ENCODE measurements around the gene CPA4. TPM values are rescaled to one million over a fixed set of nuclear protein-coding genes. Genes with fewer than 3 reads are reported as not detected.

CPA4 gene
- total and polyA plus RNA-seq, 2 experiments from 2014 or later: 1.1 to 3.3 TPM

DNA sequence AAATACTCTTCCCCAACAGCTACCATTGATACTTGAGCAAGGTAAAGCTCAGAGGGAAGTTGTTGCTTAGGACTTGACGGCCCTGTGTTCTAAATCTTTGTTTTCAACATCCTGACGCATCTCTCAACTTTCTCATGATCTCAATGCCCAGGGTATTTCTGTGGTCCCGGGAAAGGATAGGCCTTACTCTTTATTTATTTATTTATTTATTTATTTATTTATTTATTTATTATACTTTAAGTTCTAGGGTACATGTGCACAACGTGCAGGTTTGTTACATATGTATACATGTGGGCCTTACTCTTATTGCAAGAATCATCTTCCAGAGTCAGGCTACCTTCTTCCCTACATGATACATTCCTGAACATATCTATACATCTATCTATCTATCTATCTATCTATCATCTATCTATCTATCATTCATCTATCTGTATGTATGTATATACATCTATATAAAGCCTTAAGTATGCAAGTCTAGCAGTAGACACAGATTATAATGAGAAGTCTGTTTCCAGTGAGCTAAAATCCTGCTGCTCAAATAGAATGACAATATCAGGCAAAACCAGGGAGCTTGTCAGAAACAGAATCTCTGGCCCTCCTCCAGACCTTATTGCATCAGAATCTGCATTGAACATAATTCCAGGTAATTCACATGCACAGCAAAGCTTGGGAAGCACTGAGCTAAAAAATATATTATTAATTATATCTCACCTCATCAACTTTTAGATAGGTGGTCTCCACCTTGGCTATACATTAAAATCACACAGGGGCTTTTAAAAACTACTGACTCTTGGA, 39.5 kb downstream of the CPA4 start:
- 98% methylated on average over 4 of the region's 4 CpGs for WGBS (ENCODE audit: low lambda C conversion rate, missing lambda C conversion rate)

DNA sequence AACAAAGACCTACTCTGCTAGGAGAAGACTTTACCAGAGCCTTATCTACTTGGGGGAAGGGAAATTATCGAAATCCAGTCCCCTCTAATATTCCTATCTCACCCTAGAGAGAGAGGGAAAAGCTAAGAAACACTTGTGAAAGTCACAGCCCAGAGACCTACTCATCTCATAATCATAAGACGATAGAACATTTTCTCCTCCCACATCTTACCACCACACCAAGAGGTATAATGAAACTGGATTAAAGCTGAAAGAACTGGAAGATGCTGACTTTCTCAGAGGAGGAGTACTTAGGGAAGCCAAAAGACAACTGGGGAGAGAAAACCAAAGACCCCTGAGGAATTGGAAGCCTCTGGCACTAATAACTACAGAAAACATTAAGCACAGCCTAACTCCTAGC, 40.9 kb downstream of the CPA4 start:
- no peaks in the 10 kb centered on the region for H3K9me2 ChIP-seq (replicated peaks; ENCODE audit: insufficient read depth)
- H3K9me3 ChIP-seq (ENCODE audit: low read depth): no peaks in the 10 kb centered on the region
- no peaks in the 10 kb centered on the region for H3K79me2 ChIP-seq
- WGBS (ENCODE audit: low lambda C conversion rate, missing lambda C conversion rate): 91% methylated on average over 2 of the region's 2 CpGs
- no peak for DNase-seq (ENCODE audit: low spot score)
- H3K4me3 ChIP-seq: no peak overlapping the region
- no peak overlapping the region for H3K4me2 ChIP-seq
- H3K27me3 ChIP-seq: no peaks in the 10 kb centered on the region
- no peaks in the 10 kb centered on the region for H3K36me3 ChIP-seq (replicated peaks; ENCODE audit: insufficient read depth, low read depth)
- H4K20me1 ChIP-seq (ENCODE audit: insufficient read depth, poor library complexity, severe bottlenecking): no peaks in the 10 kb centered on the region
- no peak overlapping the region for H3K27ac ChIP-seq
- H2AFZ ChIP-seq: no peak overlapping the region
- TF ChIP-seq EZH2 (IDR thresholded peaks at IDR 0.05; ENCODE audit: borderline replicate concordance): no peak
- TF ChIP-seq, protein P1, sequence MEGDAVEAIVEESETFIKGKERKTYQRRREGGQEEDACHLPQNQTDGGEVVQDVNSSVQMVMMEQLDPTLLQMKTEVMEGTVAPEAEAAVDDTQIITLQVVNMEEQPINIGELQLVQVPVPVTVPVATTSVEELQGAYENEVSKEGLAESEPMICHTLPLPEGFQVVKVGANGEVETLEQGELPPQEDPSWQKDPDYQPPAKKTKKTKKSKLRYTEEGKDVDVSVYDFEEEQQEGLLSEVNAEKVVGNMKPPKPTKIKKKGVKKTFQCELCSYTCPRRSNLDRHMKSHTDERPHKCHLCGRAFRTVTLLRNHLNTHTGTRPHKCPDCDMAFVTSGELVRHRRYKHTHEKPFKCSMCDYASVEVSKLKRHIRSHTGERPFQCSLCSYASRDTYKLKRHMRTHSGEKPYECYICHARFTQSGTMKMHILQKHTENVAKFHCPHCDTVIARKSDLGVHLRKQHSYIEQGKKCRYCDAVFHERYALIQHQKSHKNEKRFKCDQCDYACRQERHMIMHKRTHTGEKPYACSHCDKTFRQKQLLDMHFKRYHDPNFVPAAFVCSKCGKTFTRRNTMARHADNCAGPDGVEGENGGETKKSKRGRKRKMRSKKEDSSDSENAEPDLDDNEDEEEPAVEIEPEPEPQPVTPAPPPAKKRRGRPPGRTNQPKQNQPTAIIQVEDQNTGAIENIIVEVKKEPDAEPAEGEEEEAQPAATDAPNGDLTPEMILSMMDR (IDR thresholded peaks at IDR 0.05; ENCODE audit: poor library complexity): no peak
- TF ChIP-seq EZH2phosphoT487 (IDR thresholded peaks at IDR 0.05; ENCODE audit: low read depth, severe bottlenecking, unreplicated experiment): no peak
- H3K4me1 ChIP-seq (ENCODE audit: insufficient read depth): peaks cover 4% of the 10 kb centered on the region

More for the DNA sequence above, 39.5 kb downstream of the CPA4 start:
- H2AFZ ChIP-seq: no peak overlapping the region
- H3K79me2 ChIP-seq: no peaks in the 10 kb centered on the region
- no peaks in the 10 kb centered on the region for H3K9me2 ChIP-seq (replicated peaks; ENCODE audit: insufficient read depth)
- H4K20me1 ChIP-seq (ENCODE audit: insufficient read depth, poor library complexity, severe bottlenecking): no peaks in the 10 kb centered on the region
- H3K4me3 ChIP-seq: no peak overlapping the region
- no peak overlapping the region for H3K4me2 ChIP-seq
- H3K4me1 ChIP-seq (ENCODE audit: insufficient read depth): peaks cover 4% of the 10 kb centered on the region
- TF ChIP-seq, protein P1 (IDR thresholded peaks at IDR 0.05; ENCODE audit: poor library complexity): no peak
- TF ChIP-seq EZH2 (IDR thresholded peaks at IDR 0.05; ENCODE audit: borderline replicate concordance) (no peak), EZH2phosphoT487 (IDR thresholded peaks at IDR 0.05; ENCODE audit: low read depth, severe bottlenecking, unreplicated experiment) (no peak)
- no peaks in the 10 kb centered on the region for H3K36me3 ChIP-seq (replicated peaks; ENCODE audit: insufficient read depth, low read depth)
- no peak for DNase-seq (ENCODE audit: low spot score)
- no peaks in the 10 kb centered on the region for H3K27me3 ChIP-seq
- no peaks in the 10 kb centered on the region for H3K9me3 ChIP-seq (ENCODE audit: low read depth)
- H3K27ac ChIP-seq: no peak overlapping the region

GRCh38 chr7:130334274-130334673, 41.3 kb downstream of the CPA4 start:
- H3K79me2 ChIP-seq: no peaks in the 10 kb centered on the region
- H3K4me2 ChIP-seq: no peak overlapping the region
- H3K27me3 ChIP-seq: no peaks in the 10 kb centered on the region
- H3K36me3 ChIP-seq (replicated peaks; ENCODE audit: insufficient read depth, low read depth): no peaks in the 10 kb centered on the region
- peaks cover 4% of the 10 kb centered on the region for H3K4me1 ChIP-seq (ENCODE audit: insufficient read depth)
- no peak for DNase-seq (ENCODE audit: low spot score)
- no peaks in the 10 kb centered on the region for H4K20me1 ChIP-seq (ENCODE audit: insufficient read depth, poor library complexity, severe bottlenecking)
- H3K9me3 ChIP-seq (ENCODE audit: low read depth): no peaks in the 10 kb centered on the region
- no peak overlapping the region for H2AFZ ChIP-seq
- WGBS (ENCODE audit: low lambda C conversion rate, missing lambda C conversion rate): 86% methylated on average over 6 of the region's 6 CpGs
- H3K27ac ChIP-seq: no peak overlapping the region
- H3K9me2 ChIP-seq (replicated peaks; ENCODE audit: insufficient read depth): no peaks in the 10 kb centered on the region
- TF ChIP-seq EZH2phosphoT487 (IDR thresholded peaks at IDR 0.05; ENCODE audit: low read depth, severe bottlenecking, unreplicated experiment) (no peak), EZH2 (IDR thresholded peaks at IDR 0.05; ENCODE audit: borderline replicate concordance) (no peak)
- TF ChIP-seq, protein P1 (IDR thresholded peaks at IDR 0.05; ENCODE audit: poor library complexity): no peak
- H3K4me3 ChIP-seq: no peak overlapping the region

All from hepatocyte (in vitro differentiated cells).